ENCODE data around the gene FHAD1. TPM values are rescaled to one million over a fixed set of nuclear protein-coding genes. Genes with fewer than 3 reads are reported as not detected.
"Not testable (repeated sequence)": the region's sequence is repeated elsewhere in the genome, so short reads cannot be mapped to it uniquely, and the experiment has no call there.

FHAD1 gene
- total and polyA plus RNA-seq, 2 of the 13 experiments (the other 11 are each of a cell fraction or from before 2014, with no cell fraction given), result not detected

GRCh38 chr1:15378729-15379128 lies 131.7 kb downstream of the FHAD1 start (continued):
- TF ChIP-seq ZXDC (CRISPR knock-in tag; IDR thresholded peaks at IDR 0.05) (no peak), ZKSCAN8 (CRISPR knock-in tag; IDR thresholded peaks at IDR 0.05; ENCODE audit: borderline replicate concordance) (no peak)

GRCh38 chr1:15379151-15379550 lies 132.1 kb downstream of the FHAD1 start:
- H3K36me3 ChIP-seq (replicated peaks in 1 of 2; ENCODE audit: control insufficient read depth in 1 of 2, insufficient read depth in 2 of 2, low read length in 2 of 2); H3K79me2 ChIP-seq (ENCODE audit: insufficient read depth, low read length); H3K9ac ChIP-seq (ENCODE audit: insufficient read depth, low read depth, low read length); POLR2A ChIA-PET; H3K9me3 ChIP-seq (ENCODE audit: low read length); H4K20me1 ChIP-seq (ENCODE audit: insufficient read depth, low read length); H2AFZ ChIP-seq (ENCODE audit: low read length); H3K4me3 ChIP-seq (replicated peaks in 1 of 3; ENCODE audit: insufficient read depth in 1 of 3, low read depth in 2 of 3, low read length in 3 of 3); BruUV-seq (replicated peaks); in situ Hi-C loops (cut with HindIII; ENCODE audit: extremely low pct_ligation_motif_present, low pct_unique_long_range_greater_than_20kb); H3K27ac ChIP-seq (ENCODE audit: extremely low read length, insufficient read depth, low read length); FAIRE-seq; H3K4me2 ChIP-seq (ENCODE audit: low read depth, low read length); DNase-seq (ENCODE audit: low spot score); CTCF ChIA-PET (ENCODE audit: low intra/inter-chr PET ratio, low total read pairs); intact Hi-C loops (cut with micrococcal nuclease; ENCODE audit: unreplicated experiment); ATAC-seq: not testable (repeated sequence)
- 30% methylated on average over 9 of the region's 9 CpGs for WGBS (ENCODE audit: low lambda C conversion rate)
- Histone ChIP-seq H3K4me1 (ENCODE audit: insufficient read depth, low read length) (peaks cover 13% of the 10 kb centered on the region), H3K27me3 (ENCODE audit: control insufficient read depth in 1 of 2, insufficient read depth in 2 of 2, low read length in 2 of 2) (peaks cover 5 to 50% of the 10 kb centered on the region in 2 experiments; a peak in 4 of 5 replicates)

Data from HepG2 (cell line).